Aortic smooth muscle cell (primary cell): ENCODE measurements around the gene SLC25A47. TPM values are rescaled to one million over a fixed set of nuclear protein-coding genes. Genes with fewer than 3 reads are reported as not detected.

Source experiments
- total RNA-seq: library from RNA; depleted of rRNA; stranded (reverse); fragments of >200 nt; gene quantifications from 2 replicates; pipeline ENCODE4 v1.2.3, GENCODE V29; 2014

SLC25A47 gene, protein sequence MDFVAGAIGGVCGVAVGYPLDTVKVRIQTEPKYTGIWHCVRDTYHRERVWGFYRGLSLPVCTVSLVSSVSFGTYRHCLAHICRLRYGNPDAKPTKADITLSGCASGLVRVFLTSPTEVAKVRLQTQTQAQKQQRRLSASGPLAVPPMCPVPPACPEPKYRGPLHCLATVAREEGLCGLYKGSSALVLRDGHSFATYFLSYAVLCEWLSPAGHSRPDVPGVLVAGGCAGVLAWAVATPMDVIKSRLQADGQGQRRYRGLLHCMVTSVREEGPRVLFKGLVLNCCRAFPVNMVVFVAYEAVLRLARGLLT
- not detected in 2 replicates for total RNA-seq

DNA sequence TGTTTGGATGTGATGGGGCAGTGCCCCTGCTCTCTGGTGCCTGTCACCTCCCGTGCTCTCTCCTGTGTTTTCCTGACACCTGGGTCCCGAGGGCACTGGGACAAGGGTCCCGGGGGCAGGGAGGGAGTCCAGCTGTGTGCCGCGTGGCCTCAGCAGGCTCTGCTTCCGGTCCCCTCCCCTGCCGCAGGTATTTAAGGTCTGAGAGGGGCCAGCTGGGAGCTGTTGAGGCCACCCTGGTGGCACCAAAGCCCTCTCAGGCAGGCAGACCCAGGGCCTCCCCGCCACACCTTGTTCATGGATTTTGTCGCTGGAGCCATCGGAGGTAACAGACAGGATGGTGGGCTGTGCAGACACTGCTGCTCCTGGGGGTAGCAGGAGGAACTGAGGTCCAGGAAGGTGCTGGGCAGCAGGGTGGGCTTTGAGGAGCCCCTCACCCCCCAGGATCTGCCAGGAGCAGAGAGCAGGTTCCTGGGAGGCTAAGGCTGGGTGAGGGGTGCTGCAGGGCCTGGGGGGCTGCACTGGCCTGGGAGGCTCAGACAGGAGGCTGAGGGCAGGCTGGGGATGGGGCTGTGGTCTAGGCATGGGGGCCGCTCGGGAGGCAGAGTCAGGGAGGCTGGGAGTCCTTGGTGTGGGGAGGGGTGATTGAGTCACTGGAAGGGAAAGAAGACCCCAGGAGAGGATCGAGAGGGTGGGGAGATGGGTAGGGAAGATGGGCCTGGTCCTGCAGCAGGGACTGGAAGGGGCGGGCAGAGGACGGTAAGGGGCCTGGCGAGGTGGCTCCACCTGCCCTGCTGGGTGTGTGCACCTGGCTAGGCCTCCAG lies at the start of gene SLC25A47:
Gene SLC25A47 (plus strand): TSS at position 219 of the 821 bp plus-strand sequence. CDS start 76 bp downstream, at position 295.

GRCh38 chr14:100306101-100306997 lies 16.8 kb upstream of the SLC25A47 start, which contains the start of gene SLC25A29:
Gene SLC25A29, minus strand, starts transcription at chr14:100306444. Its CDS starts 212 bp downstream, at chr14:100306232.

GRCh38 chr14:100375963-100376735 lies 53.0 kb downstream of the SLC25A47 start, which contains the start of gene WDR25:
Gene WDR25, plus strand, starts transcription at chr14:100376485.

Other genes with a start within 250 kb of the SLC25A47 start
- gene DEGS2, start 163.7 kb upstream of the SLC25A47 start, total RNA-seq, result under 0.01 TPM in 1 of 2 replicates, not detected in the other
- gene YY1, start 84.2 kb upstream of the SLC25A47 start, total RNA-seq, result 32.5 and 35.1 TPM in 2 replicates
- 18.0 and 25.1 TPM in 2 replicates for gene SLC25A29, start 16.9 kb upstream of the SLC25A47 start, total RNA-seq
- gene WDR25, start 53.1 kb downstream of the SLC25A47 start, total RNA-seq, result 19.0 and 25.0 TPM in 2 replicates